ENCODE data around the gene SLC39A13.
A peak's percentile ranks its signal among the peaks of the same experiment; 100 is the strongest.

The SLC39A13 gene

DNA sequence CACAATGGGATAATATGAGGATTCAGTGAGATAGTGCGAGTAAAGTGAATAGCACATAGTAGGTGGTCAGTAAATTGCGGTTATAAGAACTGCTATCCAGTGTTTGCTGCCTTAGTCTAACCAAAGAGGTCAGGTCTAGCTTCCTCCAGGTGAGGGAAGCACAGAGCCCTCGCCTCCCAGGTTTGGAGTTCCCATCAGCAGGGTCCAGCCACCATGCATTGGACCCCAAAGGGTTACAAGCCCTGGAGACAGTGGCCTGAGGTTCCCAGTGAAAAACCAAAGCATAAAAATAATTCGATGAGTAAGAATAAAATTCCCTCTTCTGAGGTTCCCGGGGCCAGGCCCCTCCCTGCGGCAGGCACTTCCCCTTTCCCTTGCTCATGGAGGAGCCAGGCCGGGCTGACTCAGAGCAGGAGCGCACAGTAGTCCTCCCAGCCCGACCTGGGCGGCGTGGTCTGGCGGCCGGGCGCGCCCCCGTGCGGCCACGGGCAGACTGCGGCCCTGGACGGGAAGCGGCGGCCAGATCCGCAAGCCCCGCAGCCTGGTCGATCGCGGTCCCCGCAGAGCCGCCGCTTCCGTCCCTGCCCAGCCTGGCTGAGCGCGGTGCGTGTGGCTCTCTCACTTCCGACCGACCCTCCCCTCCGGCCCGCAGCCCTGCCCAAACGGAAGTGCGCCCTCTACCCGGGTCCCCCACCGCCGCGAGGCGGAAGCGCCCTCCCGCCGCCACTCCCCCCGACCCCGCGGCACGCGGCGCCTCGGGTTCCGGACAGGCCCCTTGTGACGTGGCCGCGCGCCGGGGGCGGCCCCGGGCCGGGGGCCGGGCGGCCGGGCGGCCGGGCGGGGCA lies at the start of gene SLC39A13:
TSS of gene SLC39A13 (plus strand) at position 845 of the 845 bp plus-strand sequence. CDS start 1,505 bp downstream, outside the sequence.
- DNase-seq (ENCODE audit: low read depth) = peak; percentile 95

- DNase-seq (ENCODE audit: low read depth) = no peak
Observed at GRCh38 chr11:47358731-47359051, 49.7 kb upstream of the SLC39A13 start.

DNA sequence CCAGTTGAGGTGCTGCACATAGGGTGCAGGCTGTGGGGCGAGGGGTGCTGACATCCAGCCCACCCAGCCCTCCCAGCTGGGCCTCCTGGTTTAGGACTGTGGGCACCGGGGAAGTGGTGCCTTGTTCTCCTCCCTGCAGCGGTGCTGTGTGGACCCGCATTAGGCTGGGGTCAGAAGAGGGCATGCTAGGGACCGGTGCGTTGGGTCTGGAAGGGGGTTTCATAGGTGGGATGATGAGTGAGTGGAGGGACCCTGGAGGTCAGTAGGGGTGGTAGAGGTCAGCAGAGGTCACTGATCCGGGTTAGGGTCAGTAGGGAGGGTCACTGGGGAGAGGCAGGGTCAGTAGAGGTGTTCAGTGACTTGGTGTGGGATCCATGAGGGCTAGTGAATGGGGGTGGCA lies 49.2 kb upstream of the SLC39A13 start:
- no peak for DNase-seq (ENCODE audit: low read depth)

- DNase-seq (ENCODE audit: low read depth) = no peak
Observed at GRCh38 chr11:47359586-47359985, 48.8 kb upstream of the SLC39A13 start.

DNA sequence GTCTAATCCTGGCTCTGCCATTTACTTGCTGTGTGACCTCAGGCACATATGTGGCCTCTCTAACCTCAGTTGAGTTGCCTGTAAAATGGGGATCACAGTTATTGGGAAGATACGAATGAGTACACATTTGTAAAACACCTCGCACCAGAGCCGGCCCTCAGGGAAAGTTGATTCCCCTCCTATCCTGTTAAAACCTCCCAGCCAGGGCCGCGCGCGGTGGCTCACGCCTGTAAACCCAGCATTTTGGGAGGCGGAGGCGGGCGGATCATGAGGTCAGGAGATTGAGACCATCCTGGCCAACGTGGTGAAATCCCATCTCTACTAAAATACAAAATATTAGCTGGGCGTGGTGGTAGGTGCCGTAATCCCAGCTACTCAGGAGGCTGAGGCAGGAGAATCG lies 48.0 kb upstream of the SLC39A13 start:
- DNase-seq (ENCODE audit: low read depth) = no peak

GRCh38 chr11:47361419-47361818 lies 47.0 kb upstream of the SLC39A13 start:
- no peak for DNase-seq (ENCODE audit: low read depth)

GRCh38 chr11:47366020-47366490 lies 42.3 kb upstream of the SLC39A13 start:
- no peak for DNase-seq (ENCODE audit: low read depth)

DNA sequence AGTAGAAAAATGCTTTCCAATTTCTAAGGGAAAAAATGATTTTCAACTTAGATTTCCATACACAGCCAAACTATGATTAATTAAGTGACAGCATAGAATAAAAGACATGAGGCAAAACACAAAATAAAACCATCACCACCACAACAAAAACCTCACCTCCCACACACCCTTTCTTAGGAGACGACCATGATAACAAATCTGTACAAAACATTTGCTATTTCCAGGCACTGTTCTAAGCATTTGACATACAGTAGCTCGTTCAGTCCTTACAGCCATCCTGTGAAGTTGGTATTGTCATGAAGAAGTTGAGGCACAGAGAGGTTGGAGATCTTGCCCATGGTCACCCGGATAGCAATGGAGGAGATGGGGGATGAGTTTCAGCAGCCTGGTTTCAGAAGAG lies 38.7 kb upstream of the SLC39A13 start:
- DNase-seq (ENCODE audit: low read depth) = no peak

DNA sequence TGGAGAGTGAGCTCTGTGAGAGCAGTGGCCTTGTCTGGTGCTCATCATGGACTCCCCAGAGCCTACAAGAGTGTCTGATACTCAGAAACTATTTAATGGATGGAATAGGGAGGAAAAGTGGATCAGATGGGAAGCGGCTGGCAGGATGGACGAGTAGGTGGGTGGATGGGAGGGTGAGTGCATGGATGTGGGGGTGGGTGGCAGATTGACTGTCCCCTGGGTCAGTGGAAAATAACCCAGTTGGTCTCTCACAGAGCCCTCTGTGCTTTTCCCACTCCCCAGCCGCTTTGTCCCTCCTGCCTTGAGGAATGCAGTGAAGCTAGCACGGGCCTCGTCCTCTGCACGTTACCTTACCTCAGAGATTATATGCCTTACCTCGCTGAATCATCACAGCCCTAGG lies 36.0 kb upstream of the SLC39A13 start:
- DNase-seq (ENCODE audit: low read depth) = no peak

DNA sequence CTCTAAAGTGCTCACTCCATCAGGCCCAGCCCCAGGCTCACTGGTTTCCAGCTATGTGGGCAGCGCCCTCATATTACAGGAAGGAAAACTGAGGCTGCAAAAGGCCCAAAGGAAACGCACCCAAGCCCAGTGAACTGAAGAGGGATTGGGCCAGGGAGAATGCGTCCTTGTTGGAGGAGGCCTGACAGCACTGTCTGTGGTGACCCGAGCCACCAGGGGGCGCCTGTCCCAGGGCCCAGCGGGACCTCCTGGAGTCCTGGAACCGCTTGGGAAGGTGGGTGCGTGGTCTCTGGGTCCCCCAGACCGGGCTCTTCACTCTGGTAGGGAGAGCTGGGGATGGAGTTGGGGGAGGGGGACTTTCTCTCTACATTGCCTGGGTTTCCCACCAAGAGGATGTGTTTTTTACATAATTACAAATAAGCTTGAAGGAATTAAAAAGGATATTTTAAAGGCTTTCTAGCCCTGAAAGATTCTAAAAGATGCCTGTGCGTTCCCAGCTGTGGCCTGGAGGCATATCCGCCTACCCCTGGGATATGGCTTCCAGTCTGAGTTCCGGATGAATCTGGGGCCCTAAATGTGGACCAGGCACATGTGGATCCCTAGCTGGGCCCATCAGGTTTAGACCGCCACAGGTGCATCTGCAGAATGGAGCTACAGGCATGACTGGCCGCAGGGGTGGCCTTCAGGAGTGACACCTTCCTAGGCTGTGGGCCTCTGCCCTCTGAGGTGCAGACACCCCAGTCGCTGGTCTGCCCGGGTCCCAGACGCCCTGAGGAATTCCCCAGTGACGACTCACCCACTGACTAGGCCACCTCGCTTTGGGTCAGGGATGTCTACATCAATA lies 34.3 kb upstream of the SLC39A13 start:
- peak; percentile 36 for DNase-seq (ENCODE audit: low read depth)

DNA sequence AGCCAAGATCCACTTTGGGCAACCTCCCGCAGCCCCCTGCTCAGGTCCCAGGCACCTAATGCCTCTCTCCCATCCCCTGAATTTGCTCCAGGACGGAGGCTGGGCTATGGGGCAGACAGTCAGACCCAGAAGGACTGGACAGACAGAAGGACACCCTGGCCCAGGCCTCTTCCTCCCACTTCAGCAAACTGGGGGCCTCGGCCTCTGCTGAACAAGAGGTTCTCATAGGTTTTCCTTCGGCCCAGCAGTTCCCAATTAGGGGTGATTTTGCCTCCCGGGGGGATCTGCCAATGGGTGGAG lies 33.7 kb upstream of the SLC39A13 start:
- DNase-seq (ENCODE audit: low read depth) = no peak

GRCh38 chr11:47375020-47375419 lies 33.4 kb upstream of the SLC39A13 start:
- DNase-seq (ENCODE audit: low read depth) = no peak

DNA sequence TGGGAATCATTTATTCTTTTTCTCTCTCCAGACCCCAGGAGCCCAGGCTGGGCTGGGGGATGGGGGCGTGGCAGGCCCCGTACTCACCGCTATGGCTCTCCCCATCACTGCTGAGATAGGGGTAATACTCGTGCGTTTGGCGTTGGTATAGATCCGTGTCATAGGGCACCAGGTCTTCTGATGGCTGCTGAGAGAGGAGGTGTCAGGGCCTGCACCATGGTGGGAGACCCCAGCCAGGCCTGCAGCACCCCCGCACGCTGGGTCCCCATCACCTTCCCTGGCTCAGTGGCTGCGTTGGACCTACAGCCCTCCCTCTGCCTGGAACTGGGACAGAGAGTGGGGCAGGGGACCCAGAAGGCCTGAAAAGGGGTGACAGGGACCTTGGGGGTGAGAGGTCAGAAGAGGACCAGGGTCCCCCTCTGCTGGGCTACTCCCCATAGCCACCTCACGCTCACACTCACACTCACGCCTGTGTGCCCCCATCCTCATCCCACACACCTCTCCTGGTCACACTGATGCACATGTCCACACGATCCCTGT lies 32.8 kb upstream of the SLC39A13 start:
- DNase-seq (ENCODE audit: low read depth) = no peak

GRCh38 chr11:47376107-47376524 lies 32.3 kb upstream of the SLC39A13 start:
- DNase-seq (ENCODE audit: low read depth) = no peak

DNA sequence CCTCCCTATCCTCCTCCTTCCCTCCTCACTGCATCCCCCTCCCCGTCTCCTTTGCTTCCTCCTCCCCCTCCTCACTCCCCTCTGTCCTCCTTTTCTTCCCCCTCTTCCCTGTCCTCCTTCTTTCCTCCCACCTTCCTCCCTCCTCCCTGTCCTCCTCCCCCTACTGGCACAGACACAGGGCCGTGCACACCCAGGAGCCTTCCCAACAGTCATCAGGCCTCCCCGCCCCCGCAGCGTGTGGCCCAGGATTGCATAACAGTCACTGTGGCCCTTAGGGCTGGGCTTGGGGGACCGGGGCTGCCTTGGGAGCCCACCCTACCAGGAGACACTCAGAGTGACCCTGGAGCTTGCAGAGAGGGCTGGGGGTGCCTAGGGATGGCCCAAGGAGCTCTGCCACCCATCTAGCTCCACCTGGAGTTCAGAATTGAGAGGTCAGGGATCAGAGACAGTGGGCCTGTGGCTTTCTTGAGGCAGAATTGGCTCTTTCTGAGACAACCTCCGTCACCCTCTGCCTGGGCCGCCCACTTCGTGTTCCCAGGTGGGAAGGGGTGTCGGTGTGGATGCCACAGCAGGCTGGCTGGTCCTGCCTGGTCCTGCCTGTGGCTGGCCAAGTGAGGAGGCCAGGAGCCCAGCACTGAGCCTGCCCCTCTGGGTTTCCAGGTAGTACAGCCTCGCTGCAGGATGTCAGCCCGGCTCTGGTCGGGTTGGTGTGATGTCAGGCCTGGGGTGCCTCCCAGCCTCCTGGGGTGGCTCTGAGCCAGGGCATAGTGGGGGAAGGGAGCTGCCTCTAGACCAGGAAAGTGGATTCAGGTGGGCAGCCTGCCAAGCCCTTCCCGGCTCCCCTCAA lies 31.6 kb upstream of the SLC39A13 start:
- no peak for DNase-seq (ENCODE audit: low read depth)

GRCh38 chr11:47377571-47378009 lies 30.8 kb upstream of the SLC39A13 start:
- no peak for DNase-seq (ENCODE audit: low read depth)

DNA sequence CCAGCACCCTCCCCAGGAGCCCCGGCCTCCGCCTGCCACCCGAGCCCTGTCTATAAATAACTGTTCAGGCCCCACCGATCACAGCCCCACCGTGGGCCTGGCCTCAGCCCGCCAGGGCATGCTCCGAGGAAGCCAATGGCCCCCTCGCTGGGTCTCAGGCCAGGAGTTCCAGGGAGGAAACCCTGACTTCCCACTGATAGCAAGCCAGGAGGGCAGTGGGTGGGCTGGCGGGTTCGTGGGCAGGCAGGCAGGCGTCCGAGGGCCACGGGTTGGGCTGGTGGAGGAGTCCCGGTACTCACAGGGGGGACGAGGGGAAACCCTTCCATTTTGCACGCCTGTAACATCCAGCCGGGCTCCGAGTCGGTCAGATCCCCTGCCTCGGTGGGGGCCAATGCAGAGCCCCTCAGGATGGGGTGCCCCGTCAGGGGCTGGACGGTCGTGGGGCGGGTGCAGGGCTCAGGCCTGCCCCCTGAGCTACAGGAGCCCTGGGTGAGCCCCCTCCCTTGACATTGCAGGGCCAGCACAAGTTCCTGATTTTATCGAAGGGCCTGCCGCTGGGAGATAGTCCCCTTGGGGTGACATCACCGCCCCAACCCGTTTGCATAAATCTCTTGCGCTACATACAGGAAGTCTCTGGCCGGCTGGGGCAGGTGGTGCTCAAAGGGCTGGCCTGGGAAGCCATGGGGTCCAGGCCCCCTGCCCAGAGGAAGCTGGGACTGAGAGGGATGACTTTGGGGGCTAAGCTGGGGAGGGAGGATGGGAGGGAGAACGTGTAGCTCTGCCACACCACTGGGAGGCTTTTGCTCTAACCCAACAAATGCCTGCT lies 30.2 kb upstream of the SLC39A13 start, which contains the start of gene SPI1:
TSS of gene SPI1 (minus strand) at position 538 of the 826 bp plus-strand sequence. CDS start at position 344, 194 bp downstream.
- DNase-seq (ENCODE audit: low read depth) = no peak

DNA sequence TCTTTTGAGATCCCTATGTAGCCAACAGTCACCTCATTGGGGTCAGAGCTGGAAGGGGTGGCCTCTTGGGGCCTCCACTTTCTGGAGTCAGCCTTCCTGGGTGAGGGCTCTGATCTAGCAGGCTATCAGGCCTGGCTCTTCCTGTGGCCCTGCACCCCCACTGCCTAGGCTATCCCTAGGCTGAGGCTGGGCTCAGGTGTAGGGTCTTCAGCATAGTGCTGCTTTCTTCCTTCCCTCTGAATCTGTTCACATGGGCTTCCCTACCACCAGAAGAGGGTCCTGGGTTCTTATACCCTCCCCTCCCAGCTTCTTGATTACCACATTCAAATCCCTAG lies 29.6 kb upstream of the SLC39A13 start:
- no peak for DNase-seq (ENCODE audit: low read depth)

DNA sequence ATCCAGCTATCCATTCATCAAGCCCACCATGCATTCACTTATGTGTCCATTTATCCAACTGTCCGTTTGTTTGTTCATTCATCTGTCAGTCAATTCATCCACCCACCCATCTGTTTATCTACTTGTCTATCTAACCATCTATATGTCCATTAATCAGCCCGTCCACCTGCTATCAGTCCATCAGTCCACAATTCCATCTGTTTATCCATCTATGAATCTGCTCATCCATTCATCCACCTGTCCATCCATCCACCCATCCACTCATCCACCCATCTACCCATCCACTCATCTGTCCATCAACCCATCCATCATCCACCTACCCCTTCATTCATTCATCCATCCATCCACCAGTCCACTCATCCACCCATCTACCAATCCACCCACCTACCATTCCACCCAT lies 29.1 kb upstream of the SLC39A13 start:
- DNase-seq (ENCODE audit: low read depth) = no peak

DNA sequence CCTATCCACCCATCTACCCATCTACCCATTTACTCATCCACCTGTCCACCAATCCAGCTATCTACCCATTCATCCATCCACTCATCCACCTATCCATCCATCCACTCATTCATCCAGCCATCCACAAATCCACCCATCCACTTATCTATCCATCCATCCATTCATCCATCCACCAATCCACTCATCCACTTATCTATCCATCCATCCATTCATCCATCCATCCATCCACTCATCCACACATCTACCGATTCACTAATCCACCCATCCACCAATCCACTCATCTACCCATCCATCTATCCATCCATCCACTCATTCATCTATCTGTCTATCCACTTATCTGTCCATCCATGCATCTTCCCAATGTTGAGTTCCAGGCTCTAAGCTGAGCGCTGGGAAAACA lies 28.3 kb upstream of the SLC39A13 start:
- no peak for DNase-seq (ENCODE audit: low read depth)

- no peak for DNase-seq (ENCODE audit: low read depth)
Observed at GRCh38 chr11:47383071-47383470, 25.3 kb upstream of the SLC39A13 start.
